Measurements from ENCODE around the gene PLEKHG3. TPM values are rescaled to one million over a fixed set of nuclear protein-coding genes. Genes with fewer than 3 reads are reported as not detected.

PLEKHG3 gene
- total RNA-seq, 1 donor from 2014 or later: 81.0 TPM

DNA sequence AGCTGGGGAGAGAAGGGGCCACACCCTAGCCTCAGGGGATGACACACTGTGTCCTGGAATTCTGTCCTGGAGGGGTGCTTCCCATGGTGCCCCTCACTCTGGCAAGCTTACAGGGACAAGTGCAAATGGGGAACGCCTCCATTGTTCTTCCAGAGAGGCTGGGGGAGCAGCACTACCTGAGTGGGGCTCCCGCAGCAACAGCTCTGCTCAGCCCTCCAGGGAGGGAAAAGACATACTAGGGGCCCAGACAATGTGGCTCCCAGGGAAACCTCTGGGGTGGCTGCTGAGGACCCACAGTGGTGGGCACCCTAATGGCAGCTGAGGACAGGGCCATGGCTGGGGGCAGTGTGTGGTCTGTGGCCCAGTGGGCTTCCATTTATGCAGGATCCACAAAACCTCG lies 69.4 kb downstream of the PLEKHG3 start:
- H3K36me3 Mint-ChIP-seq (ENCODE audit: insufficient read depth): peaks cover 3% of the 10 kb centered on the region
- no peak overlapping the region for H3K27ac Mint-ChIP-seq
- no peak overlapping the region for H3K4me3 Mint-ChIP-seq (ENCODE audit: low read depth)
- no peaks in the 10 kb centered on the region for H3K4me1 Mint-ChIP-seq (ENCODE audit: low read depth)
- peaks cover 9% of the 10 kb centered on the region for H3K27me3 Mint-ChIP-seq
- peaks cover 3% of the 10 kb centered on the region for H3K9me3 Mint-ChIP-seq (ENCODE audit: low read depth)
- DNase-seq (ENCODE audit: low spot score, unreplicated experiment): no peak
- TF ChIP-seq, protein P1, sequence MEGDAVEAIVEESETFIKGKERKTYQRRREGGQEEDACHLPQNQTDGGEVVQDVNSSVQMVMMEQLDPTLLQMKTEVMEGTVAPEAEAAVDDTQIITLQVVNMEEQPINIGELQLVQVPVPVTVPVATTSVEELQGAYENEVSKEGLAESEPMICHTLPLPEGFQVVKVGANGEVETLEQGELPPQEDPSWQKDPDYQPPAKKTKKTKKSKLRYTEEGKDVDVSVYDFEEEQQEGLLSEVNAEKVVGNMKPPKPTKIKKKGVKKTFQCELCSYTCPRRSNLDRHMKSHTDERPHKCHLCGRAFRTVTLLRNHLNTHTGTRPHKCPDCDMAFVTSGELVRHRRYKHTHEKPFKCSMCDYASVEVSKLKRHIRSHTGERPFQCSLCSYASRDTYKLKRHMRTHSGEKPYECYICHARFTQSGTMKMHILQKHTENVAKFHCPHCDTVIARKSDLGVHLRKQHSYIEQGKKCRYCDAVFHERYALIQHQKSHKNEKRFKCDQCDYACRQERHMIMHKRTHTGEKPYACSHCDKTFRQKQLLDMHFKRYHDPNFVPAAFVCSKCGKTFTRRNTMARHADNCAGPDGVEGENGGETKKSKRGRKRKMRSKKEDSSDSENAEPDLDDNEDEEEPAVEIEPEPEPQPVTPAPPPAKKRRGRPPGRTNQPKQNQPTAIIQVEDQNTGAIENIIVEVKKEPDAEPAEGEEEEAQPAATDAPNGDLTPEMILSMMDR (IDR thresholded peaks at IDR 0.05; ENCODE audit: unreplicated experiment): no peak

DNA sequence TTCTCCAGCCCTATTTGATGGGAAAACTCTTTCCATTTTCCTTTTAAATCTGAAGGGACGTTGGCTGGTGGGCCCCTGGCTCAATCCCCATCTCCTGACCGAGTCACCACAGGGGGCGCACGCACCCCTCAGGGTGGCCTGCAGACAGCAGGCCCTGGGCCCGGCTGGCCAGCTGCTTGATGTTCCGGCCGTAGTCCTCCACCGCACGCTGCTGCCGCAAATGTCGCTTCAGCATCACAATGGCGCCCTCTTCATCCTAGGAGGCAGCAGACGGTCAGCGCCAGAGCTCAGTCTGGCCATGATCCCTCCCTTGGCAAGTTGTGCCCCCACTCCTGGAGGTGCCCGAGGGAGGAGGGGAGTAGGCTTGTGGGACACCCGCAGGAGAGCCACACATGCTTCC lies 70.0 kb downstream of the PLEKHG3 start:
- H3K4me3 Mint-ChIP-seq (ENCODE audit: low read depth): no peak overlapping the region
- peaks cover 9% of the 10 kb centered on the region for H3K27me3 Mint-ChIP-seq
- peaks cover 3% of the 10 kb centered on the region for H3K9me3 Mint-ChIP-seq (ENCODE audit: low read depth)
- H3K27ac Mint-ChIP-seq: no peak overlapping the region
- TF ChIP-seq, protein P1 (IDR thresholded peaks at IDR 0.05; ENCODE audit: unreplicated experiment): no peak
- peaks cover 3% of the 10 kb centered on the region for H3K36me3 Mint-ChIP-seq (ENCODE audit: insufficient read depth)
- DNase-seq (ENCODE audit: low spot score, unreplicated experiment): no peak
- no peaks in the 10 kb centered on the region for H3K4me1 Mint-ChIP-seq (ENCODE audit: low read depth)

DNA sequence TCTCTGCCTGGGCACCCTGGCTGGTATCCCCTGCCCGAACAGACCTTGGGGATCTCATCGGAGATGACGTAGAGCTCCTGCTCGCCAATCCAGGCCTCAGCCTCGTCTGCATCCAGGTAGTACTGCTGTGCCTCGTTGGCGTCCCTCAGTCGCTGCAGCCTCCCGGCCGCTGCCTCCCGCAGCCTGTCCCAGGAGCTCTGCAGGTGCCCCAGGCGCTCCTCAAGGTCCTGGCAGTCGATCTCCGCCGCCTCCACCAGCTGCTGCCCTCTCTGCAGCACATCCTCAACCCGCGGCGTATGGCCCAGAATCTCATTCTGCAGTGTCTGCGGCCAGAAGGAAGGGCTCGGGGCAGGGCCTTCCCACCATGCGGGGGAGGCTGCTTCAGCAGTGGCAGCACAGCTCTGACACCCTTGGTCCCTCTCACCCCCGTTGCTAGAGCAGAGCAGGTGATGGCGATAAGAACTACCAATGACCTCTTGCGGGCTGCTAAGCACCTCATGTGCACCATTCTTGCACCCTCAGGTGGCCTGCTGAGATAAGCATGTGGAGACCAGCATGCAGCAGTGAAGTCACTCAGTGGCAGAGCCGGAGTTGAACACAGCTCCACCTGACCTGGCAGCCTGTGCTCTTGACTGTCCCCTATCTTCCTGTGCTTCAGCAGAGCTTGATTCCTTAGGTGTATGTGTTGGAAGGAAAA lies 71.0 kb downstream of the PLEKHG3 start:
- H3K9me3 Mint-ChIP-seq (ENCODE audit: low read depth): peaks cover 3% of the 10 kb centered on the region
- H3K27me3 Mint-ChIP-seq: peaks cover 5% of the 10 kb centered on the region
- H3K27ac Mint-ChIP-seq: no peak overlapping the region

DNA sequence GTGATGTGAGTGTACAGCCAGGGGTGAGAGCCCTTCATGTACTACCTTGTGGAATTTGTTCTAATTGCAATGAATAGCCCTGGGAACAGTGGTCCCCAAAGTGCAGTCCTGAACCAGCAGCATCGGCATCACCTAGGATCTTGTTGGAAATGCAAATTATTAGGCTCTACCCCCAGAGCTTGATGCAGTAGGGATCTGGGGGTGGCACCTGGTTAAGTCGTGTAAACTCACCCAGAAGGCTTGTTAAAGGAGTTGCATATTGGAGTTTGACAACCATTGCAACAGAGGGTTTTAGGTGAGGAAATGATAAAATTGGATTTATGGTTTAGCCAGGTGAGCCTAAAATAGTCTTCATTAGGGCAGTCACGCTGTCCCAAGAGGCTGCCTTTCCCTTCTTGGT lies 73.2 kb downstream of the PLEKHG3 start:
- Mint-ChIP-seq H3K9me3 (ENCODE audit: low read depth) (peaks cover 3% of the 10 kb centered on the region), H3K36me3 (ENCODE audit: insufficient read depth) (peaks cover 3% of the 10 kb centered on the region), H3K27me3 (peaks cover 5% of the 10 kb centered on the region), H3K27ac (no peak overlapping the region), H3K4me3 (ENCODE audit: low read depth) (no peak overlapping the region), H3K4me1 (ENCODE audit: low read depth) (no peaks in the 10 kb centered on the region)
- DNase-seq (ENCODE audit: low spot score, unreplicated experiment): no peak
- TF ChIP-seq, protein P1 (IDR thresholded peaks at IDR 0.05; ENCODE audit: unreplicated experiment): no peak

More for the DNA sequence above, 71.0 kb downstream of the PLEKHG3 start:
- TF ChIP-seq, protein P1 (IDR thresholded peaks at IDR 0.05; ENCODE audit: unreplicated experiment): no peak
- H3K36me3 Mint-ChIP-seq (ENCODE audit: insufficient read depth): peaks cover 3% of the 10 kb centered on the region
- DNase-seq (ENCODE audit: low spot score, unreplicated experiment): no peak
- no peaks in the 10 kb centered on the region for H3K4me1 Mint-ChIP-seq (ENCODE audit: low read depth)
- H3K4me3 Mint-ChIP-seq (ENCODE audit: low read depth): no peak overlapping the region

DNA sequence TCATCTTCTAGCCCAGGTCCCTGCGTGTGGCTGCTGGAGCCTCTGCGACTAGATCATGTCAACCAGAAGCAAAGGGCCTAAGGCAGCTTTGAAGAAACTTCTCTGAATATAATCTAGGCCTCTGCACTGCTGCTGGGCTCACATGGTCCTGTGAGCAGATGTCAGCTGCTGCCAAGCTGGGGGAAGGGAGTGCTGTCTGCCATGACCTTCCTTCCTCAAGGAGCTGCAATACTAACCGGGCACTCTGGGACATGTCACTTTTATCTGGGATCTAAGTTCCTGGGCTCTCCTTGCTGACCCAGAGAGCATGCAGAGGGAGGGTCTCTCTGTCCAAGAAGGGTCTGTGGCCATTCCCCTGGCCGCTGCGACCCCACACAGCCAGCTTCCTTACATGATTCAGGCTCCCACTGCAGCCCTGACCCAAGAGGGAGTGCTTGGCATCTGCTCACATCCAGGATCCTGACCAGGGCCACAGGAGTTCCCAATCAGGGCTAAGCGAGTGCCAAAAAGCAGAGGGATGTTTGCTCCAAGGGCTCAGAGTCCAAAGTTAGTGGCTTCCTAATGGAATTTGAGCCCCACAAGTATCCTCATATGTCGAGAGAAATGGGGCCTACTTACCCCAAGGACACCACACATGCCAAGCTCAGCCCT lies 74.0 kb downstream of the PLEKHG3 start:
- TF ChIP-seq, protein P1 (IDR thresholded peaks at IDR 0.05; ENCODE audit: unreplicated experiment): no peak
- no peaks in the 10 kb centered on the region for H3K4me1 Mint-ChIP-seq (ENCODE audit: low read depth)
- H3K27me3 Mint-ChIP-seq: peaks cover 5% of the 10 kb centered on the region
- H3K36me3 Mint-ChIP-seq (ENCODE audit: insufficient read depth): peaks cover 2% of the 10 kb centered on the region
- H3K4me3 Mint-ChIP-seq (ENCODE audit: low read depth): no peak overlapping the region
- no peak for DNase-seq (ENCODE audit: low spot score, unreplicated experiment)
- peak overlapping the region; percentile 5 for H3K27ac Mint-ChIP-seq
- peaks cover 2% of the 10 kb centered on the region for H3K9me3 Mint-ChIP-seq (ENCODE audit: low read depth)
